ENCODE measurements around the gene NFAT5.
"Not testable (repeated sequence)": the region's sequence is repeated elsewhere in the genome, so short reads cannot be mapped to it uniquely, and the experiment has no call there.

The NFAT5 gene

GRCh38 chr16:69555437-69555836 is 10.3 kb upstream of the NFAT5 start:
- no peak for DNase-seq (ENCODE audit: low read depth)

DNA sequence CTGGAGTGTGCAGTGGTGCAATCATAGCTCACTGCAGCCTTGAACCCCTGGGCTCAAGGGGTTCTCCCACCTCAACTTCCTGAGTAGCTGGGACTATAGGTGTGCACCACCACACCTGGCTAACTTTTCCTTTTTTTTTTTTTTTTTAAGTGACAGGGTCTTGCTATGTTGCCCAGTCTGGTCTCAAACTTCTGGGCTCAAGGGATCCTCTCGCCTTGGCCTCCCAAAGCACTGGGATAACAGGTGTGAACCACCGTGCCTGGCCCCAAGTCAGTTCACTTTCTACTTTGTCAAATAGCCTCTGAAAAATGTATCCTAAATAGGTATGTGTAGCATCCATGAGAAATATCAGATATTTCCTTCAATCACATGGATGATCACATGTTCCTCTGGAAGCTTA is 9.9 kb upstream of the NFAT5 start:
- no peak for DNase-seq (ENCODE audit: low read depth)

GRCh38 chr16:69559164-69559563 is 6.6 kb upstream of the NFAT5 start:
- no peak for DNase-seq (ENCODE audit: low read depth)

DNA sequence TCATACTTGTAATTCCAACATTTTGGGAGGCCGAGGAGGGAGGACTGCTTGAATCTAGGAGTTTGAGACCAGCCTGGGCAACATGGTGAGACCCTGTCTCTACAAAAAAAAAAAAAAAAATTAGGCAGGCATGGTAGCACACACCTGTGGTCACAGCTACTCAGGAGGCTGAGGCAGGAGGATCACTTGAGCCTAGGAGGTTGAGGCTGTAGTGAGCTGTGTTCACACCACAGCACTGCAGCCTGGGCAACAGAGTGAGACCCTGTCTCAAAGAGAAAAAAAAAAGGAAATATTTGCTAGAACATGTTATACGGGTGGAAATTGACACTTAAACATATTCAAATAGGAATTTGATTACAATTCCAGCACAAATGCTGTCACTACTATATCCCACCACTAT is 4.4 kb upstream of the NFAT5 start:
- not testable (repeated sequence) for DNase-seq (ENCODE audit: low read depth)

DNA sequence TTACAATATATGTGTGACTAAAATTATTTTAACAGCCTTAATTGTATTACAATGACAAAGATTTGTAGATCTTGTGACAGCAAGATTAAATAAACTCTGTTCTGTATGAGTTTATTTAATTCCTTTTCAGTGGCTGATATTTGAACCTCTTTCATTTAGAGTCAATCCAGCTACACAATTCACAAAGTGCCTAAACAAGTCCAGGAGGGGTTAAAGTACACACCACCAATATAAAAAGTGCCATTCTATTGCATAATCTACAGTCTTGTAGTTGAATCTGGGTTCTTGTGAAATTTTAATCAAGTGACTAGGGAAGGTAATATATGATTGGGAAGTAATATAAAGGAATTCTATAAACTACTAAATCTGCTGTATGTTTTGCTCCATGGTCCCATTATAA is 3.9 kb upstream of the NFAT5 start:
- no peak for DNase-seq (ENCODE audit: low read depth)

DNA sequence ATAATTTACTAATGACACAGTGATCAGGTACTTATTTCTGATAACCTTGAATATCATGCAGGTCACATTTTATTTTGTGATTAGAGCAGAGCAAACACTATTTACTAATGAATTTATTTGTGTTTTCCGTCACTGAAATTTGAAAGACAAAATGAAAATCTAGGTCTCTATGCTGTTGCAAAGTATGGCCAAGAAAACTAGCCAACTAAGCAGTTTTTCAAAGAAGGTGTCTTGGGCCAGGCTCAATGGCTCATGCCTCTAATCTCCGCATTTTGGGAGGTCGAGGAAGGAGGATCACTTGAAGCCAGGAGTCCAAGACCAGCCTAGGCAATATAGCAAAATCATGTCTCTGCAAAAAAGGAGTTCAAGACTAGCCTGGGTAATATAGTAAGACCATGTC is 3.0 kb upstream of the NFAT5 start:
- DNase-seq (ENCODE audit: low read depth): no peak

DNA sequence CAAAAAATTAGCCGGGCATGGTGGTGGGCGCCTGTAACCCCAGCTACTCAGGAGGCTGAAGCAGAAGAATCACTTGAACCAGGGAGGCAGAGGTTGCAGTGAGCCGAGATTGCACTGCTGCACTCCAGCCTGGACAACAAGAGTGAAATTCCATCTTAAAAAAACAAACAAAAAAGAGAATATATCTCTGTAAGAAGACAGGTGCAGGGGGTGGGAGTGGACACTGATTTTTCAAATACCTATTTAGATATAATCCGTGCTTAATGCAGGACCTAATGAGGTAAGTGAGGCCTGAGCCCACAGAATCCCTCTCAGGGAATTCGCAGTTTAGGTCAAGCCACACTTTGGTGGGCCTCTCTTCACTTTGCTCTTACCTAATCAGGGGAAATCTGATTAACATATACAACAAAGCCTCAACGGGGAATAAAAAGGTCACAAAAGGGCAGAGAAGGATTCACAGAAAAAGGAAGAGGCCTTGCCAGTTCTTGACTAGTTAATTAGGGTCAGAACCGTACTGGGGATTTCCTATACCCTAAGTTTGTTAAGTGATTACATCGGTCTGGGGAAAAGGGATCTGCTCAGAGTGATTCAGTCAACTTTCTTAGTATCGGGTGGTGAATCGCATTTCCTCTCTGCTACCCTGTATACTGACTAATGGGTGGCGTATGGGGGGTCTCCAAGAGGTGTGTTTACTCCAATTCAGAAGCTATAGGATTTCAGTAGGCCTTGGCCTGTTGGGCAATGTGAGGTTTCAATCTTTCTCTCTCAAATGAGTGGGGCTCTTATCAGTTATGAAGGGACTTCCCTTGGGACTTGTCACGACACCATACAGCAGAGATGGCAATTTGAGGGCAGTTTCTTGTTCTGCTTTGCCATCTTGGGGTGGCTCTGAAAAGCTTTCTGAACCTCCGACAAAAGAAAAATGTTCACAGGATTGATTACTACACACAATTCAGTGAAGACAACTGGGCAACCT is 1.9 kb upstream of the NFAT5 start:
- DNase-seq (ENCODE audit: low read depth): no peak

DNA sequence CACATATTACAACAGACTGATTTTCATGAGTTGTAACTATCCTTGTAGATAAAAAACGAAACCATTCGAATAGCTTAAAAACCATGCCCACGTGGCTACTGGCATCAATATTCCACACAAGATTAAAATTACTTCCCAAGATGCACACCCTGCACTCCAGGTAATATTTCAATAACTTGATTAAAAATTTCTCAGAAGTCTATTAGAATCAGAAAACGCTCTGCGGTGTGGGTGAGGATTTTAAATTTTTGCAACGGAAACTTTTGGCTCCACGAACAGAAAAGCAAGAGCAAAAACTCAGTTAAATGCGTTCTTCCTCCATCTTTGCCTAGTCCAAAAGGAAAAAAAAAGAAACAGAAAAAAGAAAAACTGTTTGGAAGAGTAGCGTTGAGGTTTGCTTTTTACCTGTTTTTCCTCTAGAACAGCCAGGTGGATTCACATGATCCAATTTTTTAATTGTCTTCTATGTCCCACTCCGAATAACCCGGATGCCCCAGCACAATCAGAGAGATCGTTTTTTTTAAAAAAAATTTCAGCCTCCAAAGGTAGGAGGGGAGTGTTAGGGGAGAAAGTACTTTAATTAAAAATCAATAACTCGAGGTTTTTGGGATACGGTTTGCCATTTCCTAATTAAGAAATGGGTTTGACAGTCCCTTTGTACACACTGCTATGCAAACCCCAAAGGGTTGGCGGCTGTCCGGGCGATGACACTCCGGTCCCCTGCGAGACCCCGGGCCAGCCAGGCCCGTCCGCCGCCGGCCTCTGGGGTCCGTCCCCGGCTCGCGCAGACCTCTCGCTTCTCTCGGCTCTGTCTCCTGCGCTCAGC is 708 bp upstream of the NFAT5 start:
- DNase-seq (ENCODE audit: low read depth): no peak

DNA sequence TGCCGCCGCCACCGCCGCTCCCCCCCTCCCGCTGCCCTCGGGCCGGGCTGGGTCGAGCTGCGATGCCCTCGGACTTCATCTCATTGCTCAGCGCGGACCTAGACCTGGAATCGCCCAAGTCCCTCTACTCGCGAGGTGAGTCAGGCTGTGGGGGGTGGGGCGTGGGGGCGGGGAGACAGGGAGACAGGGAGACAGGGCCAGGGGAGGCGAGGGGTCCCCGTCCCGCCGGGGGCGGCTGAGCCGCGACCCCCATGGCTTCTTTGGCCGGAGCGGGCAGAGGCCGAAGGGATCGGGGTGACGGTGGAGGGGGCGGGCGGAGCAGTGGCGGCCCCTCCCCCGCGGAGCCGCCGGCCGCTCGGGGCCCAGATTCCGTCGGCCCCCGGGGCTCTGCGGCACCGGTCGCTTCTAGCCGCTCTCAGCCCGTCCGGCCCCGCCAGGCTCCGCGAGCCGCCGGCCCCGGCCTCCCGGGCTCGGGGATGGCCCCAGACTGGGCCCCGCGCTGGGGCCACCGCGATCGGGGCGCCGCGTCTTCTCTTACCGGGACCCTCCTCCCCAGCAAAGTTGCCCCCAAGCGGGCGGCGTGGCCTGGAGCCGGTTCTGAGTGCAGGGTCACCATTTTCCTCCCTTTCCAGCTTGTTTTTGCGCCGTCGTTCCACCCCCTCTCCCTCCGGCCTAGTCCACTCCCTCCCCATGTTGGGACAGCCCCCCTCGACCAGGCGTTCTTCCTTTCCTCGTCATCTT is 644 bp downstream of the NFAT5 start:
- no peak for DNase-seq (ENCODE audit: low read depth)

- no peak for DNase-seq (ENCODE audit: low read depth)
Observed at GRCh38 chr16:69566981-69567680, 1.4 kb downstream of the NFAT5 start.

GRCh38 chr16:69568676-69569075 is 2.9 kb downstream of the NFAT5 start:
- DNase-seq (ENCODE audit: low read depth): no peak

DNA sequence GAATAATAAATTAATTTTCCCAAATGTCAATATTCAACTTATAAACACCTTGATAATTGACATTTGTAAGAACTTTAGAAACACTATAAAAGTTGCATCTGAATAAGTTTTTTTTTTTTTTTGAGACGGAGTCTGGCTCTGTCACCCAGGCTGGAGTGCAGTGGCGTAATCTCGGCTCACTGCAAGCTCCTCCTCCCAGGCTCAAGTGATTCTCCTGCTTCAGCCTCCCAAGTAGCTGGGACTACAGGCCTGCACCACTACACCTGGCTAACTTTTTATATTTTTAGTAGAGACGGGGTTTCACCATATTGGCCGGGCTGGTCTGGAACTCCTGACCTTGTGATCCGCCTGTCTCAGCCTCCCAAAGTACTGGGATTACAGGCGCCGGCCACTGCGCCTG is 13.0 kb downstream of the NFAT5 start:
- not testable (repeated sequence) for DNase-seq (ENCODE audit: low read depth)

DNA sequence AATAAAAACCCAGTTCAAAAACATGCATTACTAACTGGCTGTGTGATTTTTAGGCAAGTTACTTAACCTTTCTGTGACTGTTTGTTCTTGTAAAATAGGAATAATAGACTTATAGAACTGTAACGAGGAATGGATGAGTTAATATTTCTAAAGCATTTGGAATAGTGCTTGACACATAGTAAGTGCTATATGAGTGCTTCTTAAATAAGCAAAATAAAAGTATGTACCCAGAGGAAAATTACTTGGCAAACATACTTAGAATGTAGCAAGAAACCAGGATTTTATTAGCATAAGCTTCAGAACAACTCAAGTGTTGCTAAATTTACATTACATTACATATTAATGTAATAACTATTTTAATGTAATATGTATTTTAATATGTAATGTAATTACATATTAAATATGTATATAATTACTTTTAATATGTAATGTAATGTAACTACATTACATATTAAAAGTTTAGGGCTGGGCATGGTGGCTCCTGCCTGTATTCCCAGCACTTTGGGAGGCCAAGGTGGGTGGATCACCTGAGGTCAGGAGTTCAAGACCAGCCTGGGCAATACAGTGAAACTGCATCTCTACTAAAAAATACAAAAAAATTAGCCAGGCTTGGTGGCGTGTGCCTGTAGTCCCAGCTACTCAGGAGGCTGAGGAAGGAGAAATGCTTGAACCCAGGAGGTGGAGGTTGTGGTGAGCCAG is 14.2 kb downstream of the NFAT5 start:
- no peak for DNase-seq (ENCODE audit: low read depth)

DNA sequence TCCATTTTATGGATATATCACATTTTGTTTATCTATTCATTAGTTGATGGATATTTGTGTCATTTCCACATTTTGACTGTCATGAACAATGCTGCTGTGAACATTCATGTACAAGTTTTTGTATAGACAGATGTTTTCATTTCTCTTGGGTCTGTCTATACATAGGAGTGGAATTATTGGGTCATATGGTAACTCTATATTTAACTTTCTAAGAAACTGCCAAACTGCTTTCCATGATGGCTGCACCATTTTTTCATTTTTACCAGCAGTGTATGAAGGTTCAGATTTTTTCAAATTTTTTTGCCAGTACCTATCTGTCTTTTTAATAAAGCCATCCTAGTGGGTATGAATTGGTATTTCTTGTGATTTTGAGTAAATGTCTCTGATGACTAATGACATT is 15.5 kb downstream of the NFAT5 start:
- DNase-seq (ENCODE audit: low read depth): no peak

- DNase-seq (ENCODE audit: low read depth): not testable (repeated sequence)
Observed at GRCh38 chr16:69584493-69584892, 18.7 kb downstream of the NFAT5 start.

DNA sequence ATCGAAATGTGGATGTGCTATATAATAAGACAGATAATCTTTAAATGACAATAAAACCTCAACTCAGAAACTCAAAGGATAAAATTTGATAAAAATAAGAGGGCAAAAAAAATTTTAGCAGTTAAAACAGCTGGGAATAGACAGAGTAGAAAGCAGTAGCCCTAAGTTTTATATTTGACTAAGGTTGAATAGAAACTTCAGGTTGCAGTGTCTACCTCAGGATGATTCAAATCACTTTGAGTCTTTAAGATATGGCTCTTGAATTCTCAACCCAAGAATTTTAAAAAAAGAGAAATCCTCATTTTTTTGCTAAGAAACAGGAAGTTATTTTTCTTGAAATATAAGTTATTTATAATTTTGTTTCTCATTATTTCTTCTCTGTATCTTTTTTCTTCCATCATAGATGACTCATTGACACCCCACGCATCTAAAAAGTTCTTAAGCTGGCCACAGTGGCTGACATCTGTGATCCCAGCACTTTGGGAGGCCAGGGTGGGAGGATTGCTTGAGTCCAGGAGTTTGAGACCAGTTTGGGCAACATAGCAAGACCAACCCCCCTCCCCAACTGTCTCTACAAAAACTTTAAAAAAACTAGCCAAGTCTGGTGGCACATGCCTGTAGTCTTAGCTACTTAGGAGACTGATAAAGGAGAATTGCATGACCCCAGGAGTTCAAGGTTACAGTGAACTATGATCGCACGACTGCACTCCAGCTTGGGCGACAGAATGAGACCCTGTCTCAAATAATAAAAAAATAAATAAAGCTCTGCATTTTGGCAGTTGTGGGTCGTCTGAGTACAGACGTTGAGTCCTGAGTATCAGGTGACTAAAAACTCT is 23.9 kb downstream of the NFAT5 start:
- no peak for DNase-seq (ENCODE audit: low read depth)

DNA sequence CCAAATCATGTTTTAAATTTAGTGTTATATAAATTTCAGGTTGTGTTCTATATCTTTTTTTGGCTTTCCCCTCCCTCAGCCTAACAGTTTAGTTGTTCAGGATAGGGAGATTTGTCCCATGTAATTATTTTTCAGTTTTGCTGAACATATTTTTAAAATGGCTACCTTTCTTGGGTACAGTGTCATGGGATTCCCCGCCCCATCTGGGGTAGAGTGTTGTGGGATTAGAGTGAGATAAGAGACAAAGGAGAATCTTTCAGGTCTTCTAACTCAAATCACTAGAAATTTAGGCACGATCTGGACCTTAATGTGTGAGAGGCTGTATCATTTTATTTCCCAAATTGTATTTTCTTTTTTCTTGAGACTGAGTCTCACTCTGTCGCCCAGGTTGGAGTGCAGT is 24.8 kb downstream of the NFAT5 start:
- no peak for DNase-seq (ENCODE audit: low read depth)

- no peak for DNase-seq (ENCODE audit: low read depth)
Observed at GRCh38 chr16:69593751-69594255, 28.0 kb downstream of the NFAT5 start.

- DNase-seq (ENCODE audit: low read depth): no peak
Observed at GRCh38 chr16:69595127-69596036, 29.6 kb downstream of the NFAT5 start.
